ENCODE measurements around the gene ESCO1. TPM values are rescaled to one million over a fixed set of nuclear protein-coding genes. Genes with fewer than 3 reads are reported as not detected.

Gene ESCO1
- polyA plus RNA-seq, 1 donor (not counting 4 experiments of a cell fraction or from before 2014, with no cell fraction given) = 12.1 TPM

- no peak overlapping the region for H3K4me3 ChIP-seq (ENCODE audit: control insufficient read depth in 2 of 3, extremely low read depth in 1 of 3, insufficient read depth in 2 of 3, low read depth in 1 of 3, low read length in 3 of 3)
- dilution Hi-C loops (cut with MboI; ENCODE audit: extremely low pct_ligation_motif_present, low sequenced_read_pairs) = no loop called here
- H4K20me1 ChIP-seq (ENCODE audit: control insufficient read depth, extremely low read depth, insufficient read depth, low read length) = no peaks in the 10 kb centered on the region
- no peak for TF ChIP-seq EZH2 (IDR thresholded peaks at IDR 0.05; ENCODE audit: low read length)
- H3K4me2 ChIP-seq (ENCODE audit: control insufficient read depth, extremely low read depth, insufficient read depth, low read depth, low read length) = no peak overlapping the region
- H3K9me1 ChIP-seq (ENCODE audit: control insufficient read depth, extremely low read depth, insufficient read depth, low read length) = no peaks in the 10 kb centered on the region
- no peak overlapping the region for H3K9ac ChIP-seq (ENCODE audit: control insufficient read depth, extremely low read depth, insufficient read depth, low read length)
- no peak overlapping the region for H2AFZ ChIP-seq (ENCODE audit: control insufficient read depth, low read length)
- H3K36me3 ChIP-seq (ENCODE audit: control insufficient read depth in 2 of 2, extremely low read depth in 1 of 2, insufficient read depth in 2 of 2, low read length in 2 of 2) = no peaks in the 10 kb centered on the region
- no peaks in the 10 kb centered on the region for H3K27me3 ChIP-seq (ENCODE audit: control insufficient read depth, extremely low read depth, insufficient read depth, low read length)
- no peak overlapping the region for H3K27ac ChIP-seq (ENCODE audit: control insufficient read depth, insufficient read depth, low read length)
- FAIRE-seq = no peak
- no peaks in the 10 kb centered on the region for H3K4me1 ChIP-seq (ENCODE audit: control insufficient read depth, extremely low read depth, insufficient read depth, low read length)
- no peak for DNase-seq (ENCODE audit: low read depth, low spot score)
- H3K79me2 ChIP-seq (ENCODE audit: control insufficient read depth, insufficient read depth, low read length) = no peaks in the 10 kb centered on the region
- H3K9me3 ChIP-seq (ENCODE audit: control insufficient read depth, low read depth, low read length) = no peaks in the 10 kb centered on the region
These were observed 104.1 kb downstream of the ESCO1 start for GRCh38 chr18:21496277-21496835.

GRCh38 chr18:21490748-21491147 lies 109.8 kb downstream of the ESCO1 start:
- TF ChIP-seq CTCF (optimal IDR thresholded peaks at IDR 0.05 in 1 of 3, IDR thresholded peaks at IDR 0.05 in 1 of 3, conservative IDR thresholded peaks at IDR 0.05 in 1 of 3; ENCODE audit: extremely low read depth in 1 of 3, insufficient read depth in 2 of 3, low read length in 3 of 3) = no peak
- no peak for TF ChIP-seq EZH2 (IDR thresholded peaks at IDR 0.05; ENCODE audit: low read length)
- Histone ChIP-seq H3K27ac (ENCODE audit: control insufficient read depth, insufficient read depth, low read length) (no peak overlapping the region), H3K4me1 (ENCODE audit: control insufficient read depth, extremely low read depth, insufficient read depth, low read length) (no peaks in the 10 kb centered on the region), H3K79me2 (ENCODE audit: control insufficient read depth, insufficient read depth, low read length) (no peaks in the 10 kb centered on the region), H3K4me3 (ENCODE audit: control insufficient read depth in 2 of 3, extremely low read depth in 1 of 3, insufficient read depth in 2 of 3, low read depth in 1 of 3, low read length in 3 of 3) (no peak overlapping the region), H3K36me3 (ENCODE audit: control insufficient read depth in 2 of 2, extremely low read depth in 1 of 2, insufficient read depth in 2 of 2, low read length in 2 of 2) (no peaks in the 10 kb centered on the region), H3K4me2 (ENCODE audit: control insufficient read depth, extremely low read depth, insufficient read depth, low read depth, low read length) (no peak overlapping the region), H4K20me1 (ENCODE audit: control insufficient read depth, extremely low read depth, insufficient read depth, low read length) (no peaks in the 10 kb centered on the region), H3K9ac (ENCODE audit: control insufficient read depth, extremely low read depth, insufficient read depth, low read length) (no peak overlapping the region), H3K27me3 (ENCODE audit: control insufficient read depth, extremely low read depth, insufficient read depth, low read length) (no peaks in the 10 kb centered on the region), H3K9me1 (ENCODE audit: control insufficient read depth, extremely low read depth, insufficient read depth, low read length) (no peaks in the 10 kb centered on the region), H3K9me3 (ENCODE audit: control insufficient read depth, low read depth, low read length) (no peaks in the 10 kb centered on the region), H2AFZ (ENCODE audit: control insufficient read depth, low read length) (no peak overlapping the region)
- DNase-seq (ENCODE audit: low read depth, low spot score) (no peak), FAIRE-seq (no peak)
- dilution Hi-C loops (cut with MboI; ENCODE audit: extremely low pct_ligation_motif_present, low sequenced_read_pairs) = no loop called here

DNA sequence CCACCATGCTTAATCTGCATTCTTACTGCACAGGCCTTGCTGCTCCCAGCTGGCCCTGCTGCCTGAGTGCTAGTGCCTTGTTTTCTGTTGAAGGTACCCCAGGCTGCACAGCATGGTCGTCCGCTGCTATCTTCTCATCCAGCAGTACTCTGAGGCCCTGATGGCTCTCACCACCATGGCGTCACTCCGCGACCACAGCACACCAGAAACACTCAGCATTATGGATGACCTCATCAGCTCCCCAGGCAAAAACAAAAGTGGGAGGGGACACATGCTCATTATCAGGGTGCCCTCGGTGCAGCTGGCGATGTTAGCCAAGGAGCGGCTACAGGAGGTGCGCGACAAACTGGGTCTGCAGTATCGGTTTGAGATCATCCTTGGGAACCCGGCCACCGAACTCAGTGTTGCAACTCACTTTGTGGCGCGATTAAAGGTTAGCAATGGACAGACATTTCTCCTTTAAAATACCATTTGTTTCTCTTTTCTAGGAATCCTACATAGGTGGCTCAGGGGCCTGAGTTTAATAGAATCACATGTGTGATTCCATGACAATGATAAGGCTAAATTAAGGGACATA lies 110.5 kb downstream of the ESCO1 start:
- no peaks in the 10 kb centered on the region for H4K20me1 ChIP-seq (ENCODE audit: control insufficient read depth, extremely low read depth, insufficient read depth, low read length)
- no peaks in the 10 kb centered on the region for H3K36me3 ChIP-seq (ENCODE audit: control insufficient read depth in 2 of 2, extremely low read depth in 1 of 2, insufficient read depth in 2 of 2, low read length in 2 of 2)
- no peak overlapping the region for H3K4me3 ChIP-seq (ENCODE audit: control insufficient read depth in 2 of 3, extremely low read depth in 1 of 3, insufficient read depth in 2 of 3, low read depth in 1 of 3, low read length in 3 of 3)
- DNase-seq (ENCODE audit: low read depth, low spot score) (no peak), FAIRE-seq (no peak)
- no peaks in the 10 kb centered on the region for H3K79me2 ChIP-seq (ENCODE audit: control insufficient read depth, insufficient read depth, low read length)
- H3K4me1 ChIP-seq (ENCODE audit: control insufficient read depth, extremely low read depth, insufficient read depth, low read length) = no peaks in the 10 kb centered on the region
- no peak overlapping the region for H3K27ac ChIP-seq (ENCODE audit: control insufficient read depth, insufficient read depth, low read length)
- H2AFZ ChIP-seq (ENCODE audit: control insufficient read depth, low read length) = no peak overlapping the region
- no peaks in the 10 kb centered on the region for H3K9me3 ChIP-seq (ENCODE audit: control insufficient read depth, low read depth, low read length)
- dilution Hi-C loops (cut with MboI; ENCODE audit: extremely low pct_ligation_motif_present, low sequenced_read_pairs) = no loop called here
- TF ChIP-seq EZH2 (IDR thresholded peaks at IDR 0.05; ENCODE audit: low read length) = no peak
- no peak for TF ChIP-seq CTCF (optimal IDR thresholded peaks at IDR 0.05 in 1 of 3, IDR thresholded peaks at IDR 0.05 in 1 of 3, conservative IDR thresholded peaks at IDR 0.05 in 1 of 3; ENCODE audit: extremely low read depth in 1 of 3, insufficient read depth in 2 of 3, low read length in 3 of 3)
- H3K27me3 ChIP-seq (ENCODE audit: control insufficient read depth, extremely low read depth, insufficient read depth, low read length) = no peaks in the 10 kb centered on the region
- H3K4me2 ChIP-seq (ENCODE audit: control insufficient read depth, extremely low read depth, insufficient read depth, low read depth, low read length) = no peak overlapping the region
- no peaks in the 10 kb centered on the region for H3K9me1 ChIP-seq (ENCODE audit: control insufficient read depth, extremely low read depth, insufficient read depth, low read length)
- no peak overlapping the region for H3K9ac ChIP-seq (ENCODE audit: control insufficient read depth, extremely low read depth, insufficient read depth, low read length)
